ENCODE data around the gene LRIG3.

DNA sequence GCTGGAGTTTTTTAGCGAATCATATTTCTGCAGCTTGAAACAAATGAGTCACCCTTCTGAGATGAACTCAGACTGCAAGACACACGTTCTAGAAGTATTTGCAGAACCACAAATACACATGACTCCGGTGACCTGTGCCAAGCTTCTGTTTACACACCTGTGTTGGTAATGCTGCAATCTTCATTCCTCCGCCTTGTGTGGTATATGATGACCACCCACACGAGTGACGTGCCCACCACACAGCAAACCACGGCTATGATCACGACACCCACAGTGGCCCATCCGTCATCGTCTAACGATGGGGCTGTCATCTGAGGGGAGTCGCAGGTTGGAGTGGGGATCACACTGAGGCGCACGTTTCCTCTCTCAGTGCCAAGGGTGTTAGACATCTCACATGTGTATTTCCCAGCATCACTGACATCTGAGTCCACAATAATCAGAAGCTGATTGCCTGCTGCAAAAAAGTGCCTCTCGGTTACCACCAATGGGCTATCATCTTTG, 43.0 kb downstream of the LRIG3 start:
- TF ChIP-seq CTCF (IDR thresholded peaks at IDR 0.05), result no peak
- no peak for TF ChIP-seq POLR2A (IDR thresholded peaks at IDR 0.05)

Data from heart left ventricle (tissue), 13 donors.